HepG2 (cell line): ENCODE measurements around the gene DRC3.

Experiments used
- CTCF ChIP-seq: sonication (generic); formaldehyde crosslinking; IDR thresholded peaks from 2 replicates; pipeline ENCODE4 v1.5.0; 2020; ENCODE audit warnings: mild to moderate bottlenecking, missing genetic modification reagents, moderate library complexity
- EP300 ChIP-seq, 3 experiments: sonication (generic) in 1 of 3; formaldehyde crosslinking in 1 of 3; IDR thresholded peaks; 2 replicates each; pipeline versions ENCODE4 v1.5.1 to v1.6.1; 2011 to 2020; ENCODE audit warnings: low read depth in 2 of 3, low read length in 2 of 3, borderline replicate concordance in 1 of 3, improper control_type of control experiment in 1 of 3, mild to moderate bottlenecking in 1 of 3, missing genetic modification reagents in 1 of 3, moderate library complexity in 1 of 3
- EZH2 ChIP-seq: conservative IDR thresholded peaks from 2 replicates; pipeline ENCODE4 v1.6.1; 2012; ENCODE audit warnings: mild to moderate bottlenecking, low read depth, low read length, moderate library complexity
- FOSL1 ChIP-seq: sonication (generic); formaldehyde crosslinking; IDR thresholded peaks from 2 replicates; pipeline ENCODE4 v1.9.0; 2021; ENCODE audit warnings: missing genetic modification reagents, borderline replicate concordance
- GMEB2 ChIP-seq: IDR thresholded peaks from 2 replicates; pipeline ENCODE4 v1.6.1; 2016; ENCODE audit warnings: missing biosample characterization, missing genetic modification reagents, low read depth
- NR2C2 ChIP-seq: sonication (generic); formaldehyde crosslinking; IDR thresholded peaks from 2 replicates; pipeline ENCODE4 v1.4.0; 2020; ENCODE audit warnings: missing genetic modification reagents, mild to moderate bottlenecking, moderate library complexity, borderline replicate concordance
- YY1 ChIP-seq: IDR thresholded peaks from 2 replicates; pipeline ENCODE4 v1.6.1; 2011; ENCODE audit warnings: low read length, low read depth, moderate library complexity, mild to moderate bottlenecking; ENCODE audit not compliant: insufficient read depth, insufficient replicate concordance
- ZNF260 ChIP-seq: sonication (generic); formaldehyde crosslinking; IDR thresholded peaks from 2 replicates; pipeline ENCODE4 v1.4.0; 2020; ENCODE audit warnings: missing genetic modification reagents, low read depth, mild to moderate bottlenecking, borderline replicate concordance

GRCh38 chr17:18025945-18026776 is 53.5 kb downstream of the DRC3 start:
- TF ChIP-seq EZH2 (no peak), YY1 (no peak), FOSL1 (CRISPR knock-in tag) (no peak), NR2C2 (CRISPR knock-in tag) (no peak), ZNF260 (no peak), GMEB2 (CRISPR knock-in tag) (no peak), CTCF (CRISPR knock-in tag) (no peak), EP300 (IDR thresholded peaks at IDR 0.05; ENCODE audit: low read depth in 2 of 2, low read length in 2 of 2) (no peak), EP300 (CRISPR knock-in tag; IDR thresholded peaks at IDR 0.05; ENCODE audit: borderline replicate concordance) (no peak)
